ENCODE results near the gene TMED10. TPM values are rescaled to one million over a fixed set of nuclear protein-coding genes. Genes with fewer than 3 reads are reported as not detected.
A peak's percentile ranks its signal among the peaks of the same experiment; 100 is the strongest.

TMED10 gene
- total RNA-seq, 1 experiment from 2014 or later = 709 TPM

DNA sequence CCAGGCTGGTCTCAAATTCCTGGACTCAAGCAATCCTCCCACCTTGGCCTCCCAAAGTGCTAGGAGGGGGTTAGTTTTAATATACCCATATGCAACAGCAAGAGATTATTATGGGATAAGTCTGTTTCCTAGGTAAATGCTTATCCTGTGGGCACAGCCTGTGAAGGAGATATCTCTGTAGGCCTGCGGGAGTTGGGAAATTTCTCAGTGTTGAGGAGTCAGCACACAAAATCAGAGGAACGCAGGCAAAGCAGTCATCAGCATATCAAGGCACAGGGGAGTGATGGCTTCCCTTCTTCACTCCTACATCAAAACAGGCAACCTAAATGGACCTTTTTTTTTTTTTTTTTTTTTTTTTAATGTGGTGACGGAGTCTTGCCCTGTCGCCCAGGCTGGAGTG lies 20.9 kb upstream of the TMED10 start:
- no peak overlapping the region for H3K4me2 ChIP-seq
- TF ChIP-seq CTCF (conservative IDR thresholded peaks at IDR 0.05) (no peak), EZH2 (IDR thresholded peaks at IDR 0.05; ENCODE audit: low read depth) (no peak)
- H3K9me3 ChIP-seq (ENCODE audit: insufficient read depth, low read depth) = no peaks in the 10 kb centered on the region
- no peaks in the 10 kb centered on the region for H3K79me2 ChIP-seq (ENCODE audit: low read depth)
- peaks cover 39% of the 10 kb centered on the region for H3F3A ChIP-seq (ENCODE audit: insufficient read depth, low read depth)
- H3K9me2 ChIP-seq (ENCODE audit: insufficient read depth) = peaks cover 5% of the 10 kb centered on the region; the same call in 1 of the 2 replicates
- H3K4me1 ChIP-seq (replicated peaks; ENCODE audit: insufficient read depth) = peaks cover 52% of the 10 kb centered on the region
- H3K36me3 ChIP-seq (ENCODE audit: low read depth) = no peaks in the 10 kb centered on the region
- H4K20me1 ChIP-seq (ENCODE audit: insufficient read depth) = no peaks in the 10 kb centered on the region
- no peak overlapping the region for H3K4me3 ChIP-seq
- CTCF ChIA-PET = no interaction called here
- DNase-seq = no peak
- no TSS peak for BruUV-seq (replicated peaks)
- no peak overlapping the region for H3K27ac ChIP-seq
- POLR2A ChIA-PET (ENCODE audit: unreplicated experiment) = no interaction called here
- H2AFZ ChIP-seq = no peak overlapping the region
- no peaks in the 10 kb centered on the region for H3K27me3 ChIP-seq (ENCODE audit: insufficient read depth, low read depth)
- intact Hi-C loops (cut with micrococcal nuclease; ENCODE audit: unreplicated experiment) = no loop called here

GRCh38 chr14:75196468-75196867 lies 20.1 kb upstream of the TMED10 start:
- Histone ChIP-seq H3K27ac (peak overlapping the region; percentile 38), H3K79me2 (ENCODE audit: low read depth) (no peaks in the 10 kb centered on the region), H3K9me3 (ENCODE audit: insufficient read depth, low read depth) (no peaks in the 10 kb centered on the region), H2AFZ (peak overlapping the region; percentile 45), H3K4me1 (replicated peaks; ENCODE audit: insufficient read depth) (peaks cover 43% of the 10 kb centered on the region), H3F3A (ENCODE audit: insufficient read depth, low read depth) (peaks cover 34% of the 10 kb centered on the region), H4K20me1 (ENCODE audit: insufficient read depth) (no peaks in the 10 kb centered on the region), H3K27me3 (ENCODE audit: insufficient read depth, low read depth) (no peaks in the 10 kb centered on the region), H3K9me2 (ENCODE audit: insufficient read depth) (peaks cover 5% of the 10 kb centered on the region; the same call in 1 of the 2 replicates), H3K4me2 (peak overlapping the region; percentile 8; the same call in 1 of the 2 replicates), H3K36me3 (ENCODE audit: low read depth) (no peaks in the 10 kb centered on the region), H3K4me3 (no peak overlapping the region)
- no TSS peak for BruUV-seq (replicated peaks)
- intact Hi-C loops (cut with micrococcal nuclease; ENCODE audit: unreplicated experiment) = no loop called here
- POLR2A ChIA-PET (ENCODE audit: unreplicated experiment) = interaction anchor here (0.6 kb wide), 1 partner anchor 81 kb away, joined by 4 read pairs; no protein-coding TSS in a partner anchor
- DNase-seq = peak in 1 of 2 experiments; percentile 76
- CTCF ChIA-PET = interaction anchor here (0.6 kb wide), 1 partner anchor 16 kb away, joined by 5 read pairs; no protein-coding TSS in a partner anchor
- no peak for TF ChIP-seq EZH2 (IDR thresholded peaks at IDR 0.05; ENCODE audit: low read depth)
- TF ChIP-seq CTCF (conservative IDR thresholded peaks at IDR 0.05) = no peak

- peaks cover 30% of the 10 kb centered on the region for H3F3A ChIP-seq (ENCODE audit: insufficient read depth, low read depth)
- BruUV-seq (replicated peaks) = no TSS peak
- DNase-seq = peak in 1 of 2 experiments; percentile 60
- no peaks in the 10 kb centered on the region for H4K20me1 ChIP-seq (ENCODE audit: insufficient read depth)
- H3K36me3 ChIP-seq (ENCODE audit: low read depth) = no peaks in the 10 kb centered on the region
- peak overlapping the region; percentile 8; the same call in 1 of the 2 replicates for H3K4me2 ChIP-seq
- H3K27ac ChIP-seq = peak overlapping the region; percentile 38
- no peaks in the 10 kb centered on the region for H3K27me3 ChIP-seq (ENCODE audit: insufficient read depth, low read depth)
- H2AFZ ChIP-seq = peak overlapping the region; percentile 45
- H3K9me2 ChIP-seq (ENCODE audit: insufficient read depth) = peaks cover 5% of the 10 kb centered on the region; the same call in 1 of the 2 replicates
- no peaks in the 10 kb centered on the region for H3K79me2 ChIP-seq (ENCODE audit: low read depth)
- ChIA-PET CTCF (no interaction called here), POLR2A (ENCODE audit: unreplicated experiment) (interaction anchor here (0.6 kb wide), 1 partner anchor 82 kb away, joined by 4 read pairs; no protein-coding TSS in a partner anchor)
- H3K9me3 ChIP-seq (ENCODE audit: insufficient read depth, low read depth) = no peaks in the 10 kb centered on the region
- H3K4me3 ChIP-seq = no peak overlapping the region
- intact Hi-C loops (cut with micrococcal nuclease; ENCODE audit: unreplicated experiment) = no loop called here
- H3K4me1 ChIP-seq (replicated peaks; ENCODE audit: insufficient read depth) = peaks cover 39% of the 10 kb centered on the region
- no peak for TF ChIP-seq EZH2 (IDR thresholded peaks at IDR 0.05; ENCODE audit: low read depth)
Observed at GRCh38 chr14:75196064-75196463, 19.7 kb upstream of the TMED10 start.

Measured in PC-9 (cell line).